Hematopoietic multipotent progenitor cell treated with erythropoietin and hydrocortisone succinate and interleukin-3 and kit ligand, for 4 days (in vitro differentiated cells): Measurements from ENCODE around the gene HHIPL1.

Source experiments
- DNase-seq: peaks from one replicate; pipeline ENCODE4 v3.0.0-alpha.2; 2015

HHIPL1 gene

DNA sequence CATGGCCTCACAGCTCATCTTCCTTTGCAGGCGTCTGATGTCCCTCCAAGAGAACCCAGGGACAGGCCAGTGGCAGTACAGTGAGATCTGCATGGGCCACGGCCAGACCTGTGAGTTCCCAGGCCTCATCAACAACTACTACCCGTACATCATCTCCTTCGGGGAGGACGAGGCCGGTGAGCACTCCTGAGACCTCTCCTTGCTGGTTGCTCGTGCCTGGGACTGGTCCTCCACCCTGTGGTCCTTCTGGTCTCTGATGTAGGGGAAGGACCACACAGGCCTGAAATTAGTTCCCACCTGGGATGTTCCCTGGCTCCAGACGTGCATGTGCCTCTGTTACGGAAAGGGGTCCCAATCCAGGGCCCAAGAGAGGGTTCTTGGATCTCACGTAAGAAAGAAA, 17.9 kb downstream of the HHIPL1 start:
- no peak for DNase-seq

DNA sequence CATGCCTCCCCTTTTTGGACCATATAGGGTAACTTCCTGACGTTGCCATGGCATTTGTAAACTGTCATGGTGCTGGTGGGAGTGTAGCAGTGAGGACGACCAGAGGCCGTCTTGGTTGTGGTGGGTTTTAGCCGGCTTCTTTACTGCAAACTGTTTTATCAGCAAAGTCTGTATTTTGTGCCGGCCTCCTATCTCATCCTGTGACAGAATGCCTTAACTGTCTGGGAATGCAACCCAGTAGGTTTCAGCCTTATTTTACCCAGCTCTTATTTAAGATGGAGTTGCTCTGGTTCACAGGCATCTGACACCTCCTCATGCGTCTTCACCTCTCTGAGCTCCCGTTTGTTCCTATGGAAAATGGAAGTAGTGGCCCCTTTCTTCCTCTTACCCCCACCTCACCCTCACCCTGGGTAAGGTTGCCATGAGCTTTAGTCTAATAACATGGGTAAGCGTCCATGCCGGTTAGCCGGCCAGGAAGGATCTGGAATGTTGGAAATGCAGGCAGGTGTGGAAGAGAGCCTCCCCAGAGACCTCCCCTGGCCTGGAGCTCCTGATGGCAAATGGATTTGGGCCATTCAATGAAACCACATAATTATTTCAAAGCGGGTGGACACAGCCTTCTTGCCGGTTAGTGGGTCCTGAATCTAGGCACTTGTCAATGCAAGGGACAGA, 18.6 kb downstream of the HHIPL1 start:
- DNase-seq, result no peak

DNA sequence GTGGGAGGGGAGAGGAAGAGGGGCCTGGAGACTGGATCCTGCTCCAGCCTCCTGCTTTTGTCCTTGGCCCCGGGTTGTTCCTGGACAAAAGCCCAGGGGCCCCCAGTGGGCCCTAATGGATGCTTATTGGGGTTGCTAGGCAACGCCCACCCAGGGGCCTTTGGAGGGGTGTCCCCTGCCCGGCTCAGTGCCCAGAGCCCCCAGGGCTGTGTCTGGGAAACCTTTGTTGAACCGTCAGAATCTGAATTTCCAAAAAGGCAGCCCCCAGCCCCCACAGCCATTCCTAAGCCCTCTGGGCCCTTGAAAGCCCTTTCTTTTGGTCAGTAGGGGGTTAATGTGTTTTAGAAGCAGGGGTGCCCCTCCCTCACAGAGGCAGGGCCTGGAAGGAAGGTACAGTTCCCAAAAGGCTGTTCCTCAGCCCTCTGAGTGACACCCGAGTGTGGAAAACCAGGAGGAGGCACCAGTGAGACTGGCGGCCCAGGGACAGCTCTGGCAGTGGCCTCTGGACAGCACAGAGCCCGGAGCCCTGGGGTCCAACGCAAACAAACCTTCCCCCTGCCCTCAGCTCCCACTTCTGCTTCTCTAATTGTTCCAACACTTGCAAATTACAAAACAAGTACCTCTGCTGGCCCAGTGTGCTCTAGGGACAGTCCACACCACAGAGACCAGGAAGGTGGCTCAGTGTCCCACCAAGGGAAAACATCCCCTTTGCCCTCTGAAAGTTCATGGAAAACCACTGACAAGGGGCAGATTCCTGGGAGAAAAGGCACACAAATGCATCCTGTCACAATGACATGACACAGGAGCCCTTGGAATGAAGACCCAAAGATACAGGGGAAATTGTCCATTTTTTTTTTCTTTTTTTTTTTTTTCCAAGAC, 19.4 kb downstream of the HHIPL1 start:
- no peak for DNase-seq

DNA sequence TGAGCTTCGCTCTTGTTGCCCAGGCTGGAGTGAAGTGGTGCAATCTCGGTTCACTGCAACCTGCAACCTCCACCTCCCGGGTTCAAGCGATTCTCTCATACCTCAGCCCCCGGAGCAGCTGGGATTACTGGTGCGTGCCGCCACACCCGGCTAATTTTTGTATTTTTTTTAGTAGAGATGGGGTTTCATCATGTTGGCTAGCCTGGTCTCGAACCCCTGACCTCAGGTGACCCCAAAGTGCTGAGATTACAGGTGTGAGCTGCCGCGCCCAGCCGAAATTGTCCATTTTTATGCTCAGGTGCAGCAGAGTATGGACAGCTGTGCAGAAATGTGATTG, 20.0 kb downstream of the HHIPL1 start:
- no peak for DNase-seq

DNA sequence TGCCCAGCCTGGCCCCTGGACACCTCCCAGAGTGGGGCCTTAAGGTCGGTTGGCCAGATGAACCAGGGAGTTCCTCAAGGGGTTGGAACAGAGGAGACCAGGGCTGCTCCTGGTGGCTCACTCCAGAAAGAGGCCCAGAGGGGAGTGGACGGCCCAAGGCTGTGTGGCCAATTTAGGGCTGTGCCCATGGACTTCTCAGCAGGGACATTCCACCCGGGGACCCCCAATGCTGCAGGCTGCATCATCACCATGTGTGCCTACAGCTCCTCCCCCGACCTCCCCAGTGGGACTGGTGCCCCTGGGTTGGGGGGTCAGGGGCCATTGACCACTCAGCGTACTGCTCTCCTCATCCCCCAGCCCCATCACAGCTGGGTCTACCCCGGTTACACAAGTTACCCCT, 21.6 kb downstream of the HHIPL1 start:
- no peak for DNase-seq

DNA sequence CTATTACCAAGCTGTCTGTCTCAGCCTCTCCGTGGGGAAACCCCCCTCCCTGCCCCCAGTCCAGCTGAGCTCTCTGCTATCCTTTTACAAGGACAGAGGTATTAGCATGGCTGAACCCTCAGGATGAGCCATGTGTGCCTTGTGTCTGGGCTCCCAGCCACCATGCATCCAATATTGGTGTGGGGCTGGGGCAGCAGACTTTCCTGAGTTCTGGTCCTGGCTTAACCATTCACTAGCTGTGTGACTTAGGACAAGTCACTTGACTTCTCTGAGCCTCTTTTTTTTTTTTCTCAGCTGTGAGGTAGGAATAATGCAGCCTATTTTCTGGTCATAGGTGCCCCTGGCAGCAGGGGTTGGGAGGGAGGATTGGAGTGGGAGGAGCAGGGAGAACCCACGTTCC, 22.1 kb downstream of the HHIPL1 start:
- no peak for DNase-seq

DNA sequence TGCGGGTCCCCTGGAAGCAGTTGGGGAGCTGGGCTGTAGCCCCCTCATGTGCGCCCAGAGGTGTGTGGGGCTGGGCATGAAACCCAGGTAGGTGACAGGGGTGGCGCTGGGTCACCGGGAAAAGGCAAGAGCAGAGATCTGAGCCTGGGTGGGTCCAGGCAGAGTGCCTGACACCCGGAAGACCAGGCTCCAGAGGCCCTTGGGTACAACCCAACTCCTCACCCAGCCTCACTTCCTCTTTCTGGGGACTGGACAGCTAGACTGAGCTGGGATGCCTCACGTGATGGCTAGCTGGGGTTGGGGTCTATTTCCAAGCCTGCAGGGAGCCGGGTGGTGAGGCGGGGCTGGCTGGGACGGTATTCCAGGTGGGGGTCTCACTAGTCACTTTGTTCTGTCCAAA, 22.9 kb downstream of the HHIPL1 start:
- peak; percentile 62 for DNase-seq

DNA sequence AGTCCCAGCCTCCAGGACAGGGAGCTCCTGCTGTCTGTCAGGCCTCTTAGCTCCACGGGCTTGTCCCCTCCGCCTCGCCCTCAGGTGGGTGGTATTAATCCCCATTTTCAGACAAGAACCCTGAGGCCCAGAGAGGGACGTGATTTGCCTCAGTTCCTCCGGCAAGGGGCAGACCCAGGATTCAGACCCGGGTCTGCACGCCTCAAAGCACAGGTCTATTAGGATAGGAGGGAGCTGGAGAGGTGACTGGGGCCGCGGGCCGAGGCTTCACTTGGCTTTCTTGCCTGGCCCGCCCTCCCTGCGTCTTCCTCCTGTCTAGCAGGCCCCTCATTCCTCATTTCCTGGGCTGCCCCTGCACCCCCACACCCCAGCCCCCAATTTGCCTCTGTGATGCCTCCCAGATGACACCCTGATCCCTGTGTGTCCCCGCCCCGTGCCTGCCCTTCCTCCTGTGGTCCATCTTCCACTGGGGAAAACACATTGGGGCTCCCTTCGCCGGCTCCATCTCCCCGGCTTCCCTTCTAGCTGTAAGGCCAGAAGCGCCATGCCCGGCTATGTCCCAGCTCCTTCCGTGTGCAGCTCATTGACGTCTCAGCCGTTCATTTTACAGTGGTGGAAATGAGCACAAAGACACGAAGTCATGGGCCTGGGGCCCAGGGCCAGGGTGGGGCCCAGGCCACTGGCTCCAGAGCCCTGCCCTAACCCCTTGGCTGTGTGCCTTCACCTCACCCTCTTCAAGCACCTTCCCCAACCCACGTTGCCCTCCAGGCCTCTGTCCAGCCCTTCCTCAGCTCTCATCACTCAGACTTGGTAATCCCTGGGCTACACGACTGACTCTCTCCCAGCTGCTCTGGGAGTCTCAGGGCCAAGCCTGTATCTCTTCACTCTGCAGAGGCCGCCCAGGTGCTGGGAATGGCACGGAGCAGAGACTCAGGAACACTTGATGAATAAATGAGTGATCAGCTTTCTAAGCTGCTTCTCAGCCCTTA, 23.7 kb downstream of the HHIPL1 start:
- DNase-seq, result no peak

DNA sequence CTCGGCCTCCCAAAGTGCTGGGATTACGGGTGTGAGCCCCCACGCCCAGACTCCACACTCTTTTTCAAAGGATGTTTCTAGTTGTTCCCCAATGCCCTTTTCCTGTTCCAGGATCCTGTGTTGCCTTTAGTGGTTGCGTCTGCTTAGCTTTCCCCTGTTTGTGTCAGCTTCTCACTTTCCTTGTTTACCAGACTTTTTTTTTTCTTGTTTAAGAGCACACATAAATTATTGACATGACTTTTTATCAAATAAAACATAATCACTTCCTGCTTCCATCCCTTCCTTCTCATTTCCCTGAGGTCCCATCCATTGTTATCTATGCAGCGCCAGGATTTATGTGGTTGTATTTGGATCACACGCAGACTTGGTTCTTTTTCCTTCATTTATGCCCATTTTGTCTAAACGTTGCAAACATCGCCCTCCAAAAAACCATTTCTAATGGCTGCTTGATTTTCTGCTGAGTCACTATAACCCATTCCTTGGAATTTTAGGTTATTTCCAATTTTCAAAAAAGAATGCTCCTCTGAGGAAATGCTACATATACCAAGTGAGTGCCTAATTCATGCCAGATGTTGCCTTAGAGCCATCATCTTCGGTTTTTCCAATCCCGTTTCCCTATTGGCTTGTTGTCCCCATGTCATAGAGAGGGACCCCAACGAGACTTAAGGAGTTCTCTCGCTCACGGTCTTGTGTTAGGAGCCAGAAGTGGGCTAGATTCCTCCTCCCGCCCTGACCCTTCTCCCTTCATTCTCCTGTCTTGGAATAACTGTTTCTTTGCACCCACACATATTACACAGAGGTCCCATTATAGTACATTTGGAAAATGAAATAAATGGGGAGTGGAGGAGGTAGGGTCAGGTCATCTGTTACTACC, 25.7 kb downstream of the HHIPL1 start:
- DNase-seq, result no peak

DNA sequence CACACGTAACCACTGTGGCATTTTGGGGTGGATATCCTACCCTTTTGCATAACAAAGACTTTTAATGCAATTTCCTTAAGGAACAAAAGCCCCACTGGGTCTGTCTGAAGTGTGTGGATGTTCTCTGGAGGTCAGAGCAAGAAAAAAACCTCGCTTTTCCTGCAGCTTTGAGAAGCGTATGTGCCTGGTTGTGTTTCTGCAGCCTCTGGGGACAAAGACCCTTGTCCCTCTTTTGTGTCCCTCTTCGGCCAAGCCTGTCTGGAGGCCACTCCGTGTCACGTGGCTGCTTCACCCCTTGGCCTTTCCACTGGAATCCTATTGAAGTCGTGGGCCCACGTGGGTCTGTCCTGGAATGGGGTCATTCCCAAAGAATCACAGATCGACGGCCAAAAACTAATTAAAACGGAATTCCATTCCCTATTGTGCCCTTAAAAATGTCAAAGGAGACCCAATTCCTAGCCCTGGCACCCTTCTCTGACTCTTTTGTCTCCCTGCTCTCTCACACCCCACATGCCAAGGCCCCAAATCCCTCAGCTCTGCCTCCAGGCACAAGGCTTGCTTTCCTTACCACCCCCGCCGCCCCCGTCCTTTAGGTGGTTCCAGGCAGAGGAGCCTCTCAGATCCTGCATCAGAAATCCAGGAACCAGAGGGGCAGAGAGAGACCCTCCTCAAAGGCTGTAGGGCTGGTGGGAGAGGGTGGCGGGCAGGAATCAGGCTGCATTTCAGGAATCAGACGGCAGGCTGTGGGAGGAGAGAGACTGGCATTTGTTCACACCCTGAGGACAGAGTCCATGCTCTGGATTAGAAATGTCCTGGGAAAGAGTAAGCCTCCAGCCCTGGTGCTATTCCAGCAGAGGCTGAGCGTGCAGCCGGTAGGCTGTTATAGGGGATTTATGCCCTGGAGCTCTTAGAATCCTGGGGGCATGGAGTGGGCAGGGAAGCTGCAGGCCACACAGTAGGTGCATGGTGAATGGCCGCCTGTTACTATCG, 26.6 kb downstream of the HHIPL1 start:
- no peak for DNase-seq

DNA sequence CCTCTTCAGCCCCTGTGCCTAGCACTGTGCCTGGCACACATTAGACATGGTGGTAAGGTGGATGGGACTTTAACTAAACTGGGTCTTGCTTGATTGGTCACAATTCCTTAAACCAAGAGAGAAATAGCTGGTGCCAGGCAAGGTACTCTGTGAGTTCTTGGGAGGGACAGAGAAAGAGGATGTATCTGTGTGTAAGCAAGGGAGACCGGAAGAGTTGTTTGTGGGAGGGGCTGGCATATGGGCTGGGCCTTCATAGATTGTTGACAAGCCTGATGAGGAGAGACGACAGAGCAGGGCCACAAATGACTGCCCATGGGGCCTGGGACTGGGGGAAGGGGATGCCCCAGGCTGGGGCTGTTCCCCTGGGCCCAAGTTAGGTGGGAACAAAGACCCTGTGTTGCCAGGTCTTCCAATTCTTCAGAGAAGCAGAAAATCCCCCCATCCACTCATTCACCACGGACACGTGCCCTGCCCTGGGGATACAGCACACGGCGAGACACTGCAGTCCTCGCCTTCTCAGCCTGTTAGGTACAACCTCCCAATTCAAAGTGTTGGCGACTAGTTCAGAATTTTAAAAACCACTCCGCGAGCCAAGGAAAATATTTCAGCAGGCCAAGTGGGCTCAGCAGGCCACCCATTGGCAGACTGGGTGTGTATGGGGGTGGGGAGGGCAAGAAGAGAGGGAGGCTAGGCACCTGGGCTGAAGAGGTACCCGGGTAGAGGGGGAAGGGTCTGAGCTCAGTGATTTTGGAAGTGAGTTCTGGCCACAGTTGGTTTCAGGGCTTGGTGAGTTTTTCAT, 27.8 kb downstream of the HHIPL1 start:
- DNase-seq, result peak; percentile 59

DNA sequence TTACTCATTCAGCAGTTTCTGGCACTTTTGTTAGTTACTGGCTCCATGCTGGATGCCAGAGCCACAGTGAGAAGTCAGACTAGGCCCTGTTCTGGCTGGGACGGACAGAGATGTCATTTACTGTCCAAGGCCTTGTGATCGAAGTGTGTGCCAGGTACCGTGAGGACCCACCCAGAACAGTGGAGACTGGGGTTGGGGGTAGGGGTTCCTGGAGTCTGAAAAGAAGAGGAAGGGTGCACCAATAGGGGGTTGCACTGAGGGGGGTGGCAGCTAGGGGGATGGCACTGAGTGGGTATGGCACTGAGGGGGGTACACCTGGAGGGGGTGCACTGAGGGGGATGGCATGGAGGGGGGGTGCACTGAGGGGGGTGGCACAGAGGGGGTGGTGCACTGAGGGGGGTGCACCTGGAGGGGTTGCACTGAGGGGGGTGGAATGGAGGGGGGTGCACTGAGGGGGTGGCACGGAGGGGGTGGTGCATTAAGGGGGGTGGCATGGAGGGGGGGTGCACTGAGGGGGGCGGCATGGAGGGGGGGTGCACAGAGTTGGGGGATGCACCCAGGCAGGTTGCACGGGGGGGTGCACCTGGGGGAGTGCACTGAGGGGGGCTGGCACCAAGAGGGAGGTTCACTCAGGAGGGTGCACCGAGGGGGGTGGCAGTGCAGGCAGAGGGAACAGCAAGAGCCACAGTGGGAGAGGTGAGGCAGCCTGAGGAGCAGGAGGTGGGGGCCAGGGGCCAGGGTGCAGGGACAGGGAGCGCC, 28.6 kb downstream of the HHIPL1 start:
- no peak for DNase-seq

DNA sequence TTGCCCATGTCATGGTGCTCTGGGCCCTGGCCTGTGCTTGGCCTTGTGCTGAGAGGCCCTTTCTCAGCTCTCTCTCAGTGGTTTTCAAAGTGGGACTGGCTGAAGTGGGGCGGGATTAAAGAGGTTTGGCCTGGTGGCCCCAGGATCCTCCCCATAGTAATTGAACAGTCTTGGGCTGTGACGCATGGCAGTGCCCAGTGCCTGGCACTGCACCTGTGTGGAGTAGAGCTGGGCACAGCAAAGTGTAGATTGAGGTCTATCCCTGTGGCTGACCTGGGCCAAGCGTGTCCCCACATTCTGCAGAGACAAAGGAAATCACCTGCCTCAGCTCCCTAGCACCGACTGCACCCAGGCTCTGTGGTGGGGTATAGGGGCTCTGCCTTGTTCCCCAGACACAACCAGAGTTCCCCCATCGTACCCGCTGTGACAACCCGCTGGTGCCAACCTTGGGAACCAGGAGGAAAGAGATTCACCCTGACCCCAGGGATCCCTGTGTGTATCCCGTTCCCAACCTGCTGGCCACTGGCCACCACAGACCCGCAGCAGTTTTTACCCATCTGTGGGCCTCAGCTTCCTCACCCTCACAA, 29.2 kb downstream of the HHIPL1 start:
- no peak for DNase-seq

DNA sequence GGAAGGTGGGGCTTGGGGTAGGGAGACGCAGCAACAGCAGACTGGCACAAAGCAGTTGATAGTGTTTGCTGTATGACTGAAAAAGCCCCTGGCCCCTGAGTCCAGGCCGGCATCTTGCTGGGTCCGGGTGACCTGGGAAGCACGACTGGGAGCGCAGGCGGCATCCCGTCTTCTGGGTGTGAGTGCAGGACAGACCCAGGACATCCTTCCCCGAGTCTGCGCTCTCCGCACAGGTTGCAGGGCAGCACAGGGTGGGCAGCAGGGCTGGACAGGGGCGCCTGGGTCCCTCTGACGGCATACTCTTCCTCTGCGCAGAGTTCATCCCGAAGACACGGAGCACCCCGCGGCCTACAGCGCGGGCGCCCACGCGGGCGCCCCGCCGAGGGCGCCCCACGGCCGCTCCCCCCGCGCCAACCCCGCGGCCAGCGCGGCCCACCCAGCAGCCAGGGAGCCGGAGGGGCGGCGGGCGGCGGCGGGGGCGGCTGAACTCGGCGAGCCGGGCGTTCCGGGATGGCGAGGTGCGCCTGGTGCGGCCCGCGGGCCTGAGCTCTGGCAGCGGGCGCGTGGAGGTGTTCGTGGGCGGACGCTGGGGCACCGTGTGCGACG, 29.9 kb downstream of the HHIPL1 start:
- DNase-seq, result no peak

DNA sequence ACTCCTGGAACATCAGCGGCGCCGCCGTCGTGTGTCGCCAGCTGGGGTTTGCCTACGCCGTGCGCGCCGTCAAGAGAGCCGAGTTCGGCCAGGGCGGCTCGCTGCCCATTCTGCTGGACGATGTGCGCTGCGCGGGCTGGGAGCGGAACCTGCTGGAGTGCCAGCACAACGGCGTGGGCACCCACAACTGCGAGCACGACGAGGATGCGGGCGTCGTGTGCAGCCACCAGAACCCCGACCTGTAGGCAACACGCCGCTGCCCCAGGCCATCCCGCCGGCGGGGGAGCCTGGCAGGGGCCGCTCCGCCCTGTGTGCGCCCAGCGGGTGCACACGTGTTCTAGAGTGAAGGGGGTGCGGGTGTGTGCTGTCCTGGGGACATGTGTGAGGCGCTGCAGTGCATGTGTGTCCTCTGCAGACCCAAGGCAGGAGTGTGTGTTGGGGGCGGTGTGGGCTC, 30.5 kb downstream of the HHIPL1 start:
- no peak for DNase-seq

DNA sequence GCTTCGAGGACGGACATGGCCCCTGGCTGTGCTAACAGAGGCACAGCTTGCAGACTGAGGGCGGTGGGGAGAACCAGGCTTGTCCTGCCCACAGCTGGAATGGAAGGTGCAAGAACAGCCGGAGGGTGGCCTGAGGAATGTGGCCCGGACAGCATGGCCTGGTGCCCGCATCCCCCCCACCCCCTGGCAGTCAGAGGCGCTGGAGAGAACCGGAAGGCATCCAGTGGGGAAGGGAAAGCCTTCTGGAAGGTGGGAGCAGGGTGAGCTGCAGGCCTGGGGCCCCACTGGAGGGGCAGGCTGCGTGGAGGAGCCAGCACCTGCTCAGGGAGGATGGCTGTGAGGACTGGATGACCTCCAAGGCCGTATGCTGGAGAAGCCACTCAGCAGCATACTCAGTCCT, 31.0 kb downstream of the HHIPL1 start:
- no peak for DNase-seq

DNA sequence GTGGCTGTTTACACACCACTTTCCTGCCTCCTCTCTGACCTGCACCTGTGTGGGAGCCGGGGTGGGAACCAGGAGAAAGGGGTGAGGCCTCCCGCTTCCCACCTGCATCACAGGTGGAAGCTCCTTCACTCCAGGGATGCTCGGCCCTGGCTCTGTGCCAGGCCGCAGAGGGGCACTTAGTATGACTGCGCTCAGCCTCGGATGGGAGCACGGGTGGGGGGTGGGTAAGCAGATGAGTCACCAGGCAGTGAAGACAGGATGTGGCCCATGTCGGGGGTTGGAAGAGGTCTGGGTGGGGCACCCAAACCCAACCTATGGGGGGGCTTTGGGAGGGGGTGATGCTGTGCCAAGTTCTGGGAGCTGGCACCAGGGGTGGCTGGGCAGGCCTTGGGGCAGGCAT, 31.7 kb downstream of the HHIPL1 start:
- DNase-seq, result no peak
